HG03103 (cell line): ENCODE results near the gene NDNF.

Experiments used
- ATAC-seq: cut with Tn5 transposase; IDR thresholded peaks from one replicate; pipeline ENCODE4 v1.9.1; 2021; ENCODE audit warnings: low read depth; ENCODE audit not compliant: unreplicated experiment

NDNF gene

DNA sequence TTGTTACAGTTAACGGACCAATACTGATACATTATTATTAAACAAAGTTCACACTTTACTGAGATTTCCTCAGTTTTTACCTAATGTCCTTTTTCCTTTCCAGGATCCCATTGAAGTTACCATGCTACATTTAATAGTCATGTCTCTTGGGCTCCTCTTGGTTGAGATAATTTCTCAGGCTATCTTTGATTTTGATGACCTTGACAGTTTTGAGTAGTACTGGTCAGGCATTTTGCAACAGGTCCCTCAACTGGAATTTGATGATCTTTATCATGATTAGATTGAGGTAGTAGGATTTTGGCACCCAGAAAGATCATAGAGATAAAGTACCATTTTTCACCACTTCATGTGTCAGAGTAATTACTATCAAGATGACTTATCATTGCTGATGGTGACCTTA, 53.8 kb downstream of the NDNF start:
- ATAC-seq, result no peak

DNA sequence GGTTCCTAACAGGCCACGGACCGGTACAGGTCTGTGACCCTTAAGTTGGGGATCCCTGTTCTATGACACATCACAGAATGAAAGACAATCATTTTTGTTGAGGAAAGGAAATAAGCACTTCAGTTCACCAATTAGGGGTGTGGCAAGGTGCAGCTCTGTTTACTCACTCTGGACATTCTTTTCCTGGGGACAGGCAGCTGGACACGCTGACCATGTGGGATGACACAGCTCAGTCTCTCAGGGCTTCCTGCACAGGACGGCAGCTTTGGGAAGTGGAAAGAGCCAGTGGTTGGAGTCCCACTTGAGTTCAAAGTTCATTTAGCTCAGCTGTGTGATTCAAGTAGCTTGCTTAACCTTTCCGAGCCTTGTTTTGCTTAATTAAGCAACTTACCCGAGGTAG, 55.7 kb downstream of the NDNF start:
- ATAC-seq, result no peak

DNA sequence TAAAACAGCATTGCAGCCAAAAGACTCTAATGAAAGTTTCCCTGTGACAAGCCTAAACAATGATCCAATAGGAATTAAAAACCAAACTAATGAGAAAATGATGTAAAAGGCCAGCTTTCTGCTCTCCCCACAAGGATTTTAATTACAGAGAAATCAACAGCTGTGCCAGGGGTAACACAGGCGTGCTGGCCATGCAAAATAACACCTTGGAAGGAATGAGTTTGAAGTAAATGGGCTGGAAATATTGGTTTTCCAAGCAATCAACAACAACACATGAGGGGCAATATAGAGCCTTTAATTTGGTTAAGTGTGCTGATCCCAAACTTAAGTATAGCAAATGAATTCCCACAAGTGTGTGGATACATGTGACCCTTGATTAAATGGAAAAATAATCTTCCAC, 56.9 kb downstream of the NDNF start:
- no peak for ATAC-seq

DNA sequence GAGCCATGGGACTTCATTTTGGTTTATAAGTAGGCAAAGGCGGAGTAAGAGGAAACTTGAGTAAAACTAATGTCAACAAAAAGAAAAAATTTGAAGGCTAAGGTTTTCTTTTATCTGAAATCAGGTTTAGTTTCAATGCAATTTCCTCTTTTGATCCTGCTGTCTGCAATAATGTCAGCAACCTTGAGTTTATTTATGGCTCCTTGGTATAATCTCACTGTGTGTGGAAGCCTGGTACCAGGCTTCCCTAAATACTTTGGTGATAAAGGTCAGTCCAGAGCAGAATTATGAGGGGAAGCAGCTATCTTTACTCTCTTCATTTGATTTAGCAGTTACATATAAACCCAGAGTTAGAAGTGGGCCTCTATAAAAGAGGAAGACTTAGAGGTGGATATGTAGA, 57.8 kb downstream of the NDNF start:
- ATAC-seq, result no peak

DNA sequence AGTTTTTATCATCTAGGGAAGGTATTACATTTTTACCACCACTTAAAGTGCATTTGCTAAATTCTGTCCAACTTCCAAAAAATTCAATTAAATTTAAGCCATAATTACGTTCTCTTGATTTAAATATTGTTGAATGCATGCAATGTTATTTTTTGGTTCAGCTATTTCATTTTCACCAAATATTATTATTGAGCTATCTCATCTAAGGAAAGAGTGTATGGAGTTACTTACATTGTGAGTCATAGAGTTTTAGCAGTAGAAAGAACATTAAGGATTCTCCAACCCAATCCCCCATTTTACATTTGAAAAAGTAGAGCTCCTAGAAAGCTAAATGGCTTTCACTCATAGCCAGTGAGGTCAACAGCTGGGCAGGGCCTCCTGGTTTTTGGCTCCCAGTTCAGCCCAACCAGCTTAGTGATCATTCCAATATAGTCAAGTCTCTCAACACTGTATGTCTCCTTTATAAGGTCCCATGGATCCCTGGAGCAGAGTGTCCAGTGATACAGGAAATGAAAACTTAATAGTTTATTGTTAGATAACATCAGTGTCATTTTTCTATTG, 60.5 kb downstream of the NDNF start:
- no peak for ATAC-seq

DNA sequence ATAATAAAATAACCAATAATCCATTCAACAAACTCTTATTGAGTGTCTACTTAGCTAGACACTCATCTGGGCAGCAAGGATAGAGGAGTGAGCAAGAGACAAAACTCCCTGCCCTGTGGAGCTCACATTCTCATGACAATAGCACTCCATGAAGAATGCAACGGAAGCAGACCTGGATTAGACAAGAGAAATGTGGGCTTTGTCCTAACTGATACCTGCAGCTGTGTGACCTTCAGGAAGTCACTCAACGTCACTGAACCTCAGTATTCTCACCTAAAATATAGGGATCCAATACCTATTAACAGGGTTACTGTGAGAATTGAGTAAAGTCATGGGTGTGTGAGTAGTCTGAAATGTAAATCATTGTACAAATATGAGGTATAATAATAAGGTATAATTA, 61.2 kb downstream of the NDNF start:
- no peak for ATAC-seq

DNA sequence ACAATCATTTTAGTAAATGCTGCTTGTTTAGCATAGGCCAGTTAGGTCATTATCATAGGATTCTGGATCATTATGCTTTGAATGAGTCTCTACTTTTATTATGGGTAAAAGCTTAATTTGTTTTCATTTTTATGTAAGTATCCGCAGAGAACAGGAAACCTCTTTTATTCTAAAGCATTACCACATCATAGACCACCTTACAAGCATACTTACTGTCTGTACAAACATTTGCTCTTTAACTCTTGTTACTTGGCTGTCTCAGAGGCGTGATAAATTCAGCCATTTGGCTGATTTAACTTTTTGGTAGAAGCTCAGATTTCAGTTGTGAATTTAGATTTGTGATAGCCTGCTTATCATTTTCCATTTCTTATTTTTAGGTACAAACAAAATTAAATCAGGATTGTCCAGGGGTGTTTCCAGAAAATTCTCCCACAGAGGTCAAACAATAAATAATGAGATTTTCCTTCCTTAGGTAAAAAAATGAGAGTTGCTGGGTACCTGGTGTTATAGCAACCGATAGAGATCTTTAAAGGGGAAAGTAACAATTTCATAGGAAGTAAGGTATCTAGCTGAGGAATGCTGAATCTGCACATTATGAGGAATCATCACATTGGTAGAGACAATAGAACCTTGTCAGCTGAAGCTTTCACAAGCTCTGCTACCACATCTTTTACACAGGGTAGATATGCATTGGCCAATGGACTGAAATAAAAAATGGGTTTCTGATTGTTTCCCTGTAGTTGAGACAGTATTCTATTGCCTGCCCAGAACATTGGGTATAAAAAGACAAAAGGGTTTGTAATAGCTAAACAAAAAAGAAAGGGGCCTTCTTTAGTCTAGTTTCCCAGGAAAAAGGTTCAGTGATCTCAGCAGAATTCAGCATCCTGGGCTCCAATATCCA, 62.5 kb downstream of the NDNF start:
- ATAC-seq, result no peak

DNA sequence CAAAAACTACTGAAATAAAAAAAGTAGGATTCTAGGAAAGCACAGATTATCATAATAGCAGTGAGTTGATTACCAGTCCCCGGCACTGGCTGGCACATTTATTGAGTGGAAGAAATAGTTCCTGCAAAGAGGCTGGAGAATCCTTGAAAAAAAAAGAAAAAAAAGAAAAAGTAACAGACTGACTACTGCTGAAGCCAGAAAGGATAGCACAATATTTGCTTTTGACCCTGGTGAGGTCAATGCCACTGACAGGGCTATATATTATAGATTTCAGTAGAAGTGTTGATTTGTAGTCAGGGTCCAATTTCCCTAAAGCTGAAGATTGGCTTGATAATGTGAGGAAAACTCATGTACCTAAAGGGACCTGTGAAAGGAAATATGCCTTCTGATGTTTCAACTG, 64.7 kb downstream of the NDNF start:
- no peak for ATAC-seq

DNA sequence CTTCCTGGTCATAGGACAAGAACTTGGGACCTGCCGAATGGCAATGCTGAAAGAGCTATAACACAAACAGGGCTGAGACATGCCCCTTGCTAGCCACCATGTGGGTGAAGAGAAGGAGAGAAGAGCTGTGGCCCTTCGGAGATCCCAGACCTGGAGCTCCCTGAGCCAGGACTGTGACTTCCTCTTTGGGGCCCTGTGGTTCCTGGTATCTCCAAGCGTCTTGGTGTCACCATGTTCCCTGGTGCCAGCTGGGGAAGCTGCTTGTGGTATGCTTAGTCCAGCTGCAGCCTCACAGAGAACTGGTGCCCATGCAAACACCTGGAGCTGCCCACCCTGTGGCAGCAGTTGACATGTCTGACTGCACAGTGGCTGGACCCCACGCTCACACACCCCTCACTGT, 68.5 kb downstream of the NDNF start:
- no peak for ATAC-seq

DNA sequence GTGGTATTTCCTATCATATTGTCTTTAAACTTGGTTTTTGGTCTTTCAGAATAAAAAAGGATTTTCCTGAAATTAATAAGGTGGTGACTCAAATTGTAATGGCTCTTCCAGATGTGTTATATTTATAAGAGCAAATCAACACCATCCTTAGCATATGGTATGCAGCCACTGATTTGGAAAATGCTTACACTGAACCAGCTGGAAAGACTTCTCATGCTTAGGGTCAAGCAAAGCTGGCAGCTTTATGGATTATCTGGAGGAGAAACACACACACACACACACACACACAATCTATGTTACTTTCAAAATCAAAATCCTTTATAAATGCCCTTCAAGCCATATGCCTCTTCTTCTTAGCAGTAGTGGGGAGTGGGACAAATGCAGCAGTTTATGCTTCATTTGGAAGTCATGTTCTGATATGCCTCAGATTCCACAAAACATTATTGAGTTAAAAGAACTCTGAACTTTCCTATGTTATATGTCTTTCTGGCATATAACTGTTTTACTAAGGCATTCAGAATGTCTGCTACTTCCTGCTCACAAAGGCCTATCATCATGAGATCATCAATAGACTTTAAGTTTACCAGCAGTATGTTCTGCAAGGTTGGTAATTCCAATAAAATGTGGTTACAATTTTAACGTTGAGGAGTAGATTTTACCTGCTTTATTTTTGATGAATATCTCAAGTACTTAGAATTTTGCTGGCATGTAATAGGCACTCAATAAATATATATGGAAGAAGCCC, 76.9 kb downstream of the NDNF start:
- ATAC-seq, result no peak

DNA sequence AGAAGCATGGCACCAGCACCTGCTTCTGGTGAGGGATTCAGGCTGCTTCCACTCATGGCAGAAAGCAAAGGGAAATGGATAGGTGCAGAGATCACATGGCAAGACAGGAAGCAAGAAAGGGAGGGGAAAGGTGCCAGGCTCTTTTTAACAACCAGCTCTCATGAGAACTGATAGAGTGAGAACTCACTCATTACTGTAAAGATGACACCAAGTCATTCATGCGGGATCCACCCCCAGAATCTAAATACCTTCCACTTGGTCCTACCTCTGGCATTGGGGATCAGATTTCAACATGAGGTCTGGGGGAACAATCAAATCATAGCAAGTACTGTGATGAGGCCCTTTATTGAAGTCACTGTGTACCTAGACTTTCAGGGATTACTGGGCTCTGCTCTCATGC, 77.8 kb downstream of the NDNF start:
- ATAC-seq, result no peak

DNA sequence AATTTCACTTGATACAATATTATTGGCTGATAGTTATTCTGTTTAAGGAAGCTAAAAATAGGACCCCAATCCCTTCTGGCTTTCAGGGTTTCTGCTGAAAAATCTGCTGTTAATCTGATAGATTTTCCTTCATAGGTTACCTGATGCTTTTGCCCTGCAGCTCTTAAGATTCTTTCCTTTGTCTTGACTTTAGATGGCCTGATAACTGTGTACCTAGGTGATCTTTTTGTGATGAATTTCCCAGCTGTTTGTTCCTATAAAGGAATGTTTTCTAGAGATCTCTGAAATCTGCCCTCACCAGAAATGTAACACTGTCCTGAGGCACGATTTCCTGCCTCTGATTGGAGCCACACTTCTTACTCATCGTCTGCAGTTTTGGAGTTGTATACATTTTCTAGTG, 80.5 kb downstream of the NDNF start:
- ATAC-seq, result no peak

DNA sequence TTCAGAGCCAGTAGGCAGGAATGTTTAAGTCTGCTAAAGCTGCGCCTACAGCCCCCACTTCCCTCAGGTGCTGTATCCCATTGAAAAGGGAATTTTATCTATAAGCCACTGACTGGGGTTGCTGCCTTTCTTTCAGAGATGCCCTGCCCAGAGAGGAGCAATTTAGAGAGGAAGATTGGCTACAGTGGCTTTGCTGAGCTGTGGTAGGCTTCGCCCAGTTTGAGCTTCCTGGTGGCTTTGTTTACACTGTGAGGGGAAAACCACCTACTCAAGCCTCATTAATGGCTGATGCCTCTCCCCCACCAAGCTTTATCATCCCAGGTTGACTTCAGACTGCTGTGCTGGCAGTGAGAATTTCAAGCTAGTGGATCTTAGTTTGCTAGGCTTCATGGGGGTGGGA, 82.1 kb downstream of the NDNF start:
- ATAC-seq, result no peak
